Measurements from ENCODE around the gene CATSPERE.
"Not testable (repeated sequence)": the region's sequence is repeated elsewhere in the genome, so short reads cannot be mapped to it uniquely, and the experiment has no call there.

CATSPERE gene

GRCh38 chr1:244662599-244662998, 201.5 kb downstream of the CATSPERE start:
- Histone ChIP-seq H3K4me3 (ENCODE audit: low read depth, low read length) (no peak overlapping the region), H3K27me3 (no peaks in the 10 kb centered on the region), H3K9me3 (no peaks in the 10 kb centered on the region), H3K36me3 (peaks cover 6% of the 10 kb centered on the region), H3K4me1 (peaks cover 2% of the 10 kb centered on the region; the same call in 1 of the 2 replicates)
- DNase-seq: no peak
- TF ChIP-seq CTCF (IDR thresholded peaks at IDR 0.05; ENCODE audit: low read depth, low read length): no peak

- no peaks in the 10 kb centered on the region for H3K27me3 ChIP-seq
- H3K4me3 ChIP-seq (ENCODE audit: low read depth, low read length): no peak overlapping the region
- H3K4me1 ChIP-seq: peaks cover 2% of the 10 kb centered on the region; the same call in 1 of the 2 replicates
- H3K9me3 ChIP-seq: no peaks in the 10 kb centered on the region
- DNase-seq: peak; percentile 26
- no peak for TF ChIP-seq CTCF (IDR thresholded peaks at IDR 0.05; ENCODE audit: low read depth, low read length)
- no peaks in the 10 kb centered on the region; the same call in 1 of the 2 replicates for H3K36me3 ChIP-seq
Observed at GRCh38 chr1:244664353-244664752, 203.3 kb downstream of the CATSPERE start.

- no peak for TF ChIP-seq CTCF (IDR thresholded peaks at IDR 0.05; ENCODE audit: low read depth, low read length)
- no peak for DNase-seq
- Histone ChIP-seq H3K4me3 (ENCODE audit: low read depth, low read length) (no peak overlapping the region), H3K4me1 (peaks cover 2% of the 10 kb centered on the region; the same call in 1 of the 2 replicates), H3K9me3 (no peaks in the 10 kb centered on the region), H3K27me3 (no peaks in the 10 kb centered on the region), H3K36me3 (no peaks in the 10 kb centered on the region; the same call in 1 of the 2 replicates)
Observed at GRCh38 chr1:244665771-244666217, 204.7 kb downstream of the CATSPERE start.

GRCh38 chr1:244666672-244667418, 205.8 kb downstream of the CATSPERE start:
- H3K4me3 ChIP-seq (ENCODE audit: low read depth, low read length); H3K27me3 ChIP-seq; DNase-seq; H3K36me3 ChIP-seq; H3K9me3 ChIP-seq; H3K4me1 ChIP-seq: not testable (repeated sequence)

- no peak for DNase-seq
- Histone ChIP-seq H3K27me3 (no peaks in the 10 kb centered on the region), H3K36me3 (no peaks in the 10 kb centered on the region), H3K4me3 (ENCODE audit: low read depth, low read length) (no peak overlapping the region), H3K9me3 (no peaks in the 10 kb centered on the region), H3K4me1 (peaks cover 2% of the 10 kb centered on the region; the same call in 1 of the 2 replicates)
- no peak for TF ChIP-seq CTCF (IDR thresholded peaks at IDR 0.05; ENCODE audit: low read depth, low read length)
Observed at GRCh38 chr1:244667797-244668196, 206.7 kb downstream of the CATSPERE start.

- no peak overlapping the region for H3K4me3 ChIP-seq (ENCODE audit: low read depth, low read length)
- H3K36me3 ChIP-seq: no peaks in the 10 kb centered on the region
- no peak for TF ChIP-seq CTCF (IDR thresholded peaks at IDR 0.05; ENCODE audit: low read depth, low read length)
- no peaks in the 10 kb centered on the region for H3K9me3 ChIP-seq
- H3K4me1 ChIP-seq: no peaks in the 10 kb centered on the region; the same call in 1 of the 2 replicates
- no peak for DNase-seq
- no peaks in the 10 kb centered on the region for H3K27me3 ChIP-seq
Observed at GRCh38 chr1:244672946-244673682, 212.0 kb downstream of the CATSPERE start.
